ENCODE data around the gene SLC25A11.

DNA sequence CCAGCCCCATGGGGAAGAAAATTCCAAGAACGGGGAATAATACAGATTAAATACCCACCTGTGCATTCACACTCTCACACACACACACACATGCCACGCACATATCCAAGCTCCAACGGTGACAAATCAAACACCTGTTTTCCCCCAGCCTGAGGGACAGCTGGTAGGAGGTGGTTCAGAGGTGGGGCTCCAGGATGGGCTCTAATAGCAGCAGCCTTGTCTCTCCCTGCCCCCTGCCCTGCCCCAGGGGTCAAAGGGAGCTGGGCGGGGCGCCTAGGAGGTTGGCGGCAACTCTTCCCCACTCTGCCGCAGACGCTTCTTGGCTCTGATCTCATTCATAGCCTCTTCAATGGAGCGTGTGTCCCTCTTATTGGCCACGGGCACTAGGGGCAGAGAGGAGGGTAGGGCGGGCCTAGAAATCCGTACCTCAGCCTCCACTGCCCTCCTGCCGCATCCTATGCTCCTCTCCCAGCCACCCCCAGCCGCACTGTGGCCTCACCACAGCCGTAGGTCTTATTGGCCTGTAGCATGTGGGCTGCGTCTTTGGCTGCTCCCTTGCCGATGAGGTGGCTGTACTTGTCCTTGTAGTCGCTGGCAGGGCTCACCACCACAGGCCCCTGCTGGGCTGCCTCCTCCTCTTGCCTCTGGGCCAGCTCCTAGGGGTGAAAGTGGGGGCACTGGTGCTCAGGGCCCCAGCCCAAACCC lies 19.6 kb upstream of the SLC25A11 start:
- TF ChIP-seq POLR2A (IDR thresholded peaks at IDR 0.05), result no peak
- TF ChIP-seq, protein P1, sequence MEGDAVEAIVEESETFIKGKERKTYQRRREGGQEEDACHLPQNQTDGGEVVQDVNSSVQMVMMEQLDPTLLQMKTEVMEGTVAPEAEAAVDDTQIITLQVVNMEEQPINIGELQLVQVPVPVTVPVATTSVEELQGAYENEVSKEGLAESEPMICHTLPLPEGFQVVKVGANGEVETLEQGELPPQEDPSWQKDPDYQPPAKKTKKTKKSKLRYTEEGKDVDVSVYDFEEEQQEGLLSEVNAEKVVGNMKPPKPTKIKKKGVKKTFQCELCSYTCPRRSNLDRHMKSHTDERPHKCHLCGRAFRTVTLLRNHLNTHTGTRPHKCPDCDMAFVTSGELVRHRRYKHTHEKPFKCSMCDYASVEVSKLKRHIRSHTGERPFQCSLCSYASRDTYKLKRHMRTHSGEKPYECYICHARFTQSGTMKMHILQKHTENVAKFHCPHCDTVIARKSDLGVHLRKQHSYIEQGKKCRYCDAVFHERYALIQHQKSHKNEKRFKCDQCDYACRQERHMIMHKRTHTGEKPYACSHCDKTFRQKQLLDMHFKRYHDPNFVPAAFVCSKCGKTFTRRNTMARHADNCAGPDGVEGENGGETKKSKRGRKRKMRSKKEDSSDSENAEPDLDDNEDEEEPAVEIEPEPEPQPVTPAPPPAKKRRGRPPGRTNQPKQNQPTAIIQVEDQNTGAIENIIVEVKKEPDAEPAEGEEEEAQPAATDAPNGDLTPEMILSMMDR (IDR thresholded peaks at IDR 0.05), result no peak
